Measurements from ENCODE around the gene LSM4. TPM values are rescaled to one million over a fixed set of nuclear protein-coding genes. Genes with fewer than 3 reads are reported as not detected.

Gene LSM4
- total and polyA plus RNA-seq, 2 donors (not counting 1 experiment from before 2014, with no cell fraction given): 50.9 to 124 TPM

DNA sequence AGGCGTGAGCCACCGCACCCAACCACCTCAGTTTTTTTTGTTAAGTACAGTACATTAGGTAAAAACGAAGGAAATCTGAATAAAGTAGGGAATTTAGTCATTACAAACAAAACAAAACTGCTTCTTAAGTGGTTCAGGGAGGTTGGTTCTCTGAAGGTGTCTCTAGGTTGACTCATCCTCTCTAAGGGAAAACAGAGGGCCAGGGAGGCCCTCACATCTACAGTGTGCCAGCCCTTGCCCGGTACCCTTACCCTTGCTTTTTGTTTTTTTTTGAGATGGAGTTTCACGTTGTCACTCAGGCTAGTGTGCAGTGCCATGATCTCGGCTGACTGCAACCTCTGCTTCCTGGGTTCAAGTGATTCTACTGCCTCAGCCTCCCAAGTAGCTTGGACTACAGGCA lies 24.3 kb downstream of the LSM4 start:
- Histone ChIP-seq H4K20me1 (ENCODE audit: control insufficient read depth, extremely low read depth, insufficient read depth, low read length) (no peaks in the 10 kb centered on the region), H3K36me3 (ENCODE audit: control insufficient read depth, insufficient read depth, low read length) (no peaks in the 10 kb centered on the region), H3K4me3 (replicated peaks in 1 of 4; ENCODE audit: control extremely low read depth in 1 of 4, insufficient read depth in 1 of 4, low read depth in 3 of 4, low read length in 4 of 4) (no peak overlapping the region), H2AFZ (ENCODE audit: low read length) (no peak overlapping the region), H3K27me3 (ENCODE audit: control insufficient read depth, insufficient read depth, low read length) (no peaks in the 10 kb centered on the region), H3K9me3 (ENCODE audit: control insufficient read depth, insufficient read depth, low read depth, low read length) (no peaks in the 10 kb centered on the region), H3K27ac (ENCODE audit: insufficient read depth, low read length) (no peak overlapping the region), H3K4me1 (ENCODE audit: control insufficient read depth, extremely low read depth, insufficient read depth, low read length) (peaks cover 10% of the 10 kb centered on the region), H3K79me2 (ENCODE audit: control insufficient read depth, insufficient read depth, low read length) (no peaks in the 10 kb centered on the region), H3K4me2 (ENCODE audit: extremely low read depth, insufficient read depth, low read length) (no peak overlapping the region), H3K9ac (ENCODE audit: insufficient read depth, low read length) (no peak overlapping the region)
- DNase-seq (ENCODE audit: low read depth in 2 of 2): peak in 1 of 2 donors; percentile 45
- TF ChIP-seq CTCF (conservative IDR thresholded peaks at IDR 0.05 in 1 of 2, IDR thresholded peaks at IDR 0.05 in 1 of 2; ENCODE audit: low read depth in 1 of 2, low read length in 2 of 2) (no peak), EZH2 (IDR thresholded peaks at IDR 0.05; ENCODE audit: low read length, missing control alignments) (no peak)

- Histone ChIP-seq H4K20me1 (ENCODE audit: control insufficient read depth, extremely low read depth, insufficient read depth, low read length) (no peaks in the 10 kb centered on the region), H3K4me3 (replicated peaks in 1 of 4; ENCODE audit: control extremely low read depth in 1 of 4, insufficient read depth in 1 of 4, low read depth in 3 of 4, low read length in 4 of 4) (no peak overlapping the region), H3K4me2 (ENCODE audit: extremely low read depth, insufficient read depth, low read length) (no peak overlapping the region), H3K9me3 (ENCODE audit: control insufficient read depth, insufficient read depth, low read depth, low read length) (no peaks in the 10 kb centered on the region), H3K36me3 (ENCODE audit: control insufficient read depth, insufficient read depth, low read length) (no peaks in the 10 kb centered on the region), H3K79me2 (ENCODE audit: control insufficient read depth, insufficient read depth, low read length) (no peaks in the 10 kb centered on the region), H3K27ac (ENCODE audit: insufficient read depth, low read length) (no peak overlapping the region), H2AFZ (ENCODE audit: low read length) (no peak overlapping the region), H3K9ac (ENCODE audit: insufficient read depth, low read length) (no peak overlapping the region), H3K27me3 (ENCODE audit: control insufficient read depth, insufficient read depth, low read length) (no peaks in the 10 kb centered on the region), H3K4me1 (ENCODE audit: control insufficient read depth, extremely low read depth, insufficient read depth, low read length) (peaks cover 19% of the 10 kb centered on the region)
- no peak for DNase-seq (ENCODE audit: low read depth in 2 of 2)
- TF ChIP-seq CTCF (conservative IDR thresholded peaks at IDR 0.05 in 1 of 2, IDR thresholded peaks at IDR 0.05 in 1 of 2; ENCODE audit: low read depth in 1 of 2, low read length in 2 of 2) (no peak), EZH2 (IDR thresholded peaks at IDR 0.05; ENCODE audit: low read length, missing control alignments) (no peak)
Measured at GRCh38 chr19:18297308-18297707, 25.6 kb downstream of the LSM4 start.

GRCh38 chr19:18295034-18295451 lies 27.8 kb downstream of the LSM4 start:
- H3K9ac ChIP-seq (ENCODE audit: insufficient read depth, low read length): no peak overlapping the region
- no peaks in the 10 kb centered on the region for H3K79me2 ChIP-seq (ENCODE audit: control insufficient read depth, insufficient read depth, low read length)
- H3K9me3 ChIP-seq (ENCODE audit: control insufficient read depth, insufficient read depth, low read depth, low read length): no peaks in the 10 kb centered on the region
- TF ChIP-seq EZH2 (IDR thresholded peaks at IDR 0.05; ENCODE audit: low read length, missing control alignments): no peak
- TF ChIP-seq CTCF (conservative IDR thresholded peaks at IDR 0.05 in 1 of 2, IDR thresholded peaks at IDR 0.05 in 1 of 2; ENCODE audit: low read depth in 1 of 2, low read length in 2 of 2): no peak
- H3K27me3 ChIP-seq (ENCODE audit: control insufficient read depth, insufficient read depth, low read length): no peaks in the 10 kb centered on the region
- H3K36me3 ChIP-seq (ENCODE audit: control insufficient read depth, insufficient read depth, low read length): no peaks in the 10 kb centered on the region
- no peak for DNase-seq (ENCODE audit: low read depth in 2 of 2)
- H4K20me1 ChIP-seq (ENCODE audit: control insufficient read depth, extremely low read depth, insufficient read depth, low read length): no peaks in the 10 kb centered on the region
- H3K27ac ChIP-seq (ENCODE audit: insufficient read depth, low read length): no peak overlapping the region
- no peak overlapping the region for H3K4me3 ChIP-seq (replicated peaks in 1 of 4; ENCODE audit: control extremely low read depth in 1 of 4, insufficient read depth in 1 of 4, low read depth in 3 of 4, low read length in 4 of 4)
- H2AFZ ChIP-seq (ENCODE audit: low read length): no peak overlapping the region
- no peak overlapping the region for H3K4me2 ChIP-seq (ENCODE audit: extremely low read depth, insufficient read depth, low read length)
- peaks cover 19% of the 10 kb centered on the region for H3K4me1 ChIP-seq (ENCODE audit: control insufficient read depth, extremely low read depth, insufficient read depth, low read length)

Data from fibroblast of lung (primary cell).